ENCODE data around the gene SLC16A3.

DNA sequence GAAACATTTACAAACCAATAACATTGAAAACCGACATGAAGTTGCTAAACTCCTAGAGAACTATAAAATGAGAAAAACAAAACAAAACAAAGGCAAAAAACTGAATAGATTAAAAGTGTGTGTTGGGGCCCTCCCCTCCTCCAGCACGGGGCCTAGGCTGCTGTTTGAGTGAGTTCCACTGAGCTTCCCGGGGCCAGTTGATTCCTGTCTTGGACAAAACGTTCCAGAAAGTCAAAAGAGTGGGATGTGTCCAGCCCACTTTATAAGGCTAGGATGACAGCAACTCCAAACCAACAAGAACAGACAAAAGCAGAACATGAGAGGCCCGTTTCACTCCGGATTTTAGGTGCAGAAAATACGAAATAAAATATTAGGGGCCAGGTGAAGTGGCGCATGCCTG is 56.3 kb downstream of the SLC16A3 start:
- TF ChIP-seq SUZ12 (IDR thresholded peaks at IDR 0.05; ENCODE audit: extremely low read depth, insufficient read depth, insufficient read length) (no peak), YY1 (IDR thresholded peaks at IDR 0.05; ENCODE audit: insufficient read depth, insufficient read length) (no peak)
